OCI-LY1 (cell line): ENCODE data around the gene UBR4.
"Not testable (repeated sequence)": the region's sequence is repeated elsewhere in the genome, so short reads cannot be mapped to it uniquely, and the experiment has no call there.

ENCODE experiments used
- EZH2 ChIP-seq: fragments of 200-600 bp; sonication (generic), shearing (Covaris generic); IDR thresholded peaks from 2 replicates; pipeline ENCODE4 v1.8.0; 2017; ENCODE audit warnings: borderline replicate concordance, mixed run types, mild to moderate bottlenecking, antibody characterized with exemption, low read length, moderate library complexity, mixed read lengths
- TF ChIP-seq, protein P1 (sequence below): fragments of 200-600 bp; sonication (generic), shearing (Covaris generic); IDR thresholded peaks from 2 replicates; pipeline ENCODE4 v1.5.1; 2017; ENCODE audit warnings: mild to moderate bottlenecking, antibody characterized with exemption, low read length, moderate library complexity, mixed read lengths

DNA sequence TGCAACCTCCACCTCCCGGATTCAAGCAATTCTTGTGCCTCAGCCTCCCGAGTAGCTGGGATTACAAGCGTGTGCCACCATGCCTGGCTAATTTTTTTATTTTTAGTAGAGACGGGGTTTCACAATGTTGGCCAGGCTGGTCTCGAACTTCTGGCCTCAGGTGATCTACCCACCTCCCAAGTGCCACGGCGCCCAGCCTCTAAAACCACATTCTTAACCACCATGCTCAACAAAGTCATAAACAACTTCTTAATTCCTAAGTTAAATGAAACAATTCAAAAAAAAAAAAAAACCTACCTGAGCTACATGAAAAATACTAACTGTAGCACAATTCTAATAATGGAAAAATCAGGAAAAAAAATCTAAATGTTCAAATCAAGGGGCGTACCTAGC lies 29.8 kb downstream of the UBR4 start:
- TF ChIP-seq, protein P1, sequence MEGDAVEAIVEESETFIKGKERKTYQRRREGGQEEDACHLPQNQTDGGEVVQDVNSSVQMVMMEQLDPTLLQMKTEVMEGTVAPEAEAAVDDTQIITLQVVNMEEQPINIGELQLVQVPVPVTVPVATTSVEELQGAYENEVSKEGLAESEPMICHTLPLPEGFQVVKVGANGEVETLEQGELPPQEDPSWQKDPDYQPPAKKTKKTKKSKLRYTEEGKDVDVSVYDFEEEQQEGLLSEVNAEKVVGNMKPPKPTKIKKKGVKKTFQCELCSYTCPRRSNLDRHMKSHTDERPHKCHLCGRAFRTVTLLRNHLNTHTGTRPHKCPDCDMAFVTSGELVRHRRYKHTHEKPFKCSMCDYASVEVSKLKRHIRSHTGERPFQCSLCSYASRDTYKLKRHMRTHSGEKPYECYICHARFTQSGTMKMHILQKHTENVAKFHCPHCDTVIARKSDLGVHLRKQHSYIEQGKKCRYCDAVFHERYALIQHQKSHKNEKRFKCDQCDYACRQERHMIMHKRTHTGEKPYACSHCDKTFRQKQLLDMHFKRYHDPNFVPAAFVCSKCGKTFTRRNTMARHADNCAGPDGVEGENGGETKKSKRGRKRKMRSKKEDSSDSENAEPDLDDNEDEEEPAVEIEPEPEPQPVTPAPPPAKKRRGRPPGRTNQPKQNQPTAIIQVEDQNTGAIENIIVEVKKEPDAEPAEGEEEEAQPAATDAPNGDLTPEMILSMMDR = not testable (repeated sequence)
- not testable (repeated sequence) for TF ChIP-seq EZH2
